GM12878 (cell line): ENCODE measurements around the gene NEXN. TPM values are rescaled to one million over a fixed set of nuclear protein-coding genes. Genes with fewer than 3 reads are reported as not detected.

Experiments used
- ATAC-seq: fragments of 200-7000 bp; cut with Tn5 transposase; 3 replicates; pipeline ENCODE4 v1.9.1; 2020; ENCODE audit warnings: mild to moderate bottlenecking, moderate library complexity
- BruUV-seq: library from RNA; stranded (reverse); fragments of 400-500 nt; replicated peaks from 2 replicates; lab custom pipeline; 2021; lab: Mats Ljungman, UMichigan
- CTCF ChIA-PET: fragments of 300-600 bp; sonication (Branson Sonifier 250); formaldehyde crosslinking; extraction: SDS; loops from one replicate; lab custom pipeline; 2021; ENCODE audit warnings: inconsistent platforms; lab: Yijun Ruan, JAX
- POLR2A ChIA-PET: fragments of 350-600 bp; formaldehyde crosslinking; extraction: SDS; loops from one replicate; lab custom pipeline; 2021; ENCODE audit warnings: inconsistent platforms; lab: Charles Lee
- RAD21 ChIA-PET: fragments of 300-600 bp; sonication (Branson Sonifier 250); formaldehyde crosslinking; loops from one replicate; lab custom pipeline; 2023; ENCODE audit warnings: antibody characterized with exemption; ENCODE audit not compliant: unreplicated experiment; lab: Charles Lee
- SMC1A ChIA-PET: fragments of 300-600 bp; sonication (Branson Sonifier 250); formaldehyde crosslinking; loops from one replicate; lab custom pipeline; 2023; ENCODE audit not compliant: unreplicated experiment, uncharacterized antibody; lab: Charles Lee
- DNase-seq: peaks from one replicate; pipeline ENCODE4 v3.0.0-alpha.2; 2011; ENCODE audit warnings: low read depth, low spot score
- FAIRE-seq: peaks from 3 replicates; lab custom pipeline; 2011; peaks lifted over from hg19 to GRCh38; lab: Jason Lieb, UNC
- H2AFZ ChIP-seq: 2 replicates; pipeline ENCODE4 v1.6.0; 2011; ENCODE audit warnings: low read depth, low read length, control low read depth; ENCODE audit not compliant: control insufficient read depth
- H3K27ac ChIP-seq: 2 replicates; pipeline ENCODE4 v1.5.1; 2011; ENCODE audit warnings: control low read depth; ENCODE audit not compliant: control insufficient read depth, insufficient read depth
- H3K27me3 ChIP-seq, 2 experiments: replicated peaks in 1 of 2; 2 replicates each; pipeline versions ENCODE4 v1.6.0 to v1.6.1; 2011; ENCODE audit warnings: low read length in 1 of 2; ENCODE audit not compliant: control insufficient read depth in 2 of 2, insufficient read depth in 2 of 2
- H3K36me3 ChIP-seq, 2 experiments: 2 replicates each; pipeline ENCODE4 v1.5.1; 2011; ENCODE audit warnings: low read length in 1 of 2; ENCODE audit not compliant: control insufficient read depth in 2 of 2, insufficient read depth in 2 of 2
- H3K4me1 ChIP-seq: 2 replicates; pipeline ENCODE4 v1.6.1; 2011; ENCODE audit warnings: mild to moderate bottlenecking, low read length, moderate library complexity, mixed read lengths; ENCODE audit not compliant: control insufficient read depth, insufficient read depth
- H3K4me2 ChIP-seq: 2 replicates; pipeline ENCODE4 v1.6.0; 2011; ENCODE audit warnings: control low read depth; ENCODE audit not compliant: control insufficient read depth, insufficient read depth
- H3K4me3 ChIP-seq: fragments of 200-600 bp; sonication (generic); 2 replicates; pipeline ENCODE4 v1.5.1; 2016
- H3K79me2 ChIP-seq: 2 replicates; pipeline ENCODE4 v1.6.0; 2011; ENCODE audit warnings: low read length; ENCODE audit not compliant: control insufficient read depth, insufficient read depth
- H3K9ac ChIP-seq: 2 replicates; pipeline ENCODE4 v1.8.0; 2011; ENCODE audit warnings: low read length, control low read depth, mixed read lengths; ENCODE audit not compliant: control insufficient read depth, insufficient read depth
- H3K9me3 ChIP-seq: replicated peaks from 3 replicates; pipeline ENCODE4 v1.5.1; 2011; ENCODE audit warnings: mild to moderate bottlenecking, low read length; ENCODE audit not compliant: control insufficient read depth, insufficient read depth
- H4K20me1 ChIP-seq: 2 replicates; pipeline ENCODE4 v1.6.0; 2011; ENCODE audit not compliant: control insufficient read depth, insufficient read depth
- CHD1 ChIP-seq: IDR thresholded peaks from 2 replicates; pipeline ENCODE4 v1.6.1; 2012; ENCODE audit warnings: low read depth, low read length, improper control_type of control experiment
- GABPA ChIP-seq: IDR thresholded peaks from 2 replicates; pipeline ENCODE4 v1.6.1; 2014; ENCODE audit warnings: antibody characterized with exemption, low read depth, mild to moderate bottlenecking, inconsistent platforms
- HDGF ChIP-seq: fragments of 450-650 bp; IDR thresholded peaks from 2 replicates; pipeline ENCODE4 v1.6.1; 2016; ENCODE audit warnings: antibody characterized with exemption
- REST ChIP-seq: IDR thresholded peaks from 2 replicates; pipeline ENCODE4 v1.6.1; 2012; ENCODE audit warnings: mild to moderate bottlenecking, low read depth, low read length
- WGBS: methylation state at CpG from one replicate; pipeline ENCODE4 v1.1.6; 2016; ENCODE audit warnings: low lambda C conversion rate; ENCODE audit not compliant: insufficient replicate concordance, insufficient coverage; ENCODE audit errors: missing lambda C conversion rate; 5-methylcytosine and 5-hydroxymethylcytosine counted together
- in situ Hi-C: fragments of 300-500 bp; cut with MboI; formaldehyde crosslinking; loops from 9 replicates; pipeline ENCODE4 v1.14.3; 2018; ENCODE audit warnings: mixed read lengths
- intact Hi-C: fragments of 100-400 bp; cut with micrococcal nuclease; formaldehyde crosslinking; loops from one replicate; pipeline ENCODE4 v1.14.2; 2022; ENCODE audit not compliant: unreplicated experiment
- polyA plus RNA-seq, 11 experiments: library from polyadenylated mRNA; depleted of rRNA in 4 of 11; unstranded in 6 of 11; stranded (reverse) in 5 of 11; fragments of >200 nt; fragmentation: Nextera tagmentation in 4 of 11; fragmentation: Illumina TruSeq in 1 of 11; extraction: Ambion mirVana in 4 of 11; extraction: Trizol in 1 of 11; gene quantifications; 1 replicate in 1 of 11; 2 replicates in 10 of 11; pipeline versions ENCODE4 v1.2.1 to v1.2.3, GENCODE V29; 2011 to 2016; ENCODE audit warnings: inconsistent platforms in 2 of 11, missing spikeins in 2 of 11, low read depth in 1 of 11
- total RNA-seq, 4 experiments: library from RNA; depleted of rRNA in 3 of 4; stranded (reverse); fragments of >200 nt in 3 of 4; fragmentation: Illumina TruSeq in 1 of 4; extraction: Trizol in 1 of 4; gene quantifications; 2 replicates each; pipeline versions ENCODE4 v1.2.1 to v1.2.3, GENCODE V29; 2013 to 2021

NEXN gene
- total and polyA plus RNA-seq, 10 of the 15 experiments (the other 5 are each of a cell fraction or from before 2014, with no cell fraction given): 2.5 to 46.6 (median 15.4) TPM

GRCh38 chr1:77850082-77850481 lies 38.3 kb upstream of the NEXN start:
- SMC1A ChIA-PET: no interaction called here
- H3K79me2 ChIP-seq: no peaks in the 10 kb centered on the region
- no peak overlapping the region for H3K9ac ChIP-seq
- intact Hi-C loops: no loop called here
- no peak for FAIRE-seq
- RAD21 ChIA-PET: no interaction called here
- peaks cover 0 to 3% of the 10 kb centered on the region in 2 experiments; a peak in 1 of 4 replicates for H3K36me3 ChIP-seq
- no peak overlapping the region for H3K27ac ChIP-seq
- TF ChIP-seq REST (no peak), GABPA (no peak), HDGF (no peak), CHD1 (no peak)
- TF ChIP-seq, all 136 proteins: peak for 0
- Histone ChIP-seq H4K20me1 (no peaks in the 10 kb centered on the region), H3K9me3 (no peaks in the 10 kb centered on the region), H2AFZ (no peak overlapping the region), H3K4me3 (no peak overlapping the region), H3K27me3 (no peaks in the 10 kb centered on the region), H3K4me2 (no peak overlapping the region), H3K4me1 (no peaks in the 10 kb centered on the region; the same call in 1 of the 2 replicates)
- BruUV-seq: no TSS peak
- WGBS: 96% methylated on average over 1 of the region's 1 CpG
- no peak for DNase-seq
- CTCF ChIA-PET: no interaction called here
- POLR2A ChIA-PET: no interaction called here
- ATAC-seq: no peak
- in situ Hi-C loops: no loop called here
